ENCODE data around the gene MAP1LC3B2. TPM values are rescaled to one million over a fixed set of nuclear protein-coding genes. Genes with fewer than 3 reads are reported as not detected.
"Not testable (repeated sequence)": the region's sequence is repeated elsewhere in the genome, so short reads cannot be mapped to it uniquely, and the experiment has no call there.

MAP1LC3B2 gene
- total RNA-seq, 6 experiments from 2014 or later, result 0.59 to 1.0 (median 0.70) TPM; not detected in 3

DNA sequence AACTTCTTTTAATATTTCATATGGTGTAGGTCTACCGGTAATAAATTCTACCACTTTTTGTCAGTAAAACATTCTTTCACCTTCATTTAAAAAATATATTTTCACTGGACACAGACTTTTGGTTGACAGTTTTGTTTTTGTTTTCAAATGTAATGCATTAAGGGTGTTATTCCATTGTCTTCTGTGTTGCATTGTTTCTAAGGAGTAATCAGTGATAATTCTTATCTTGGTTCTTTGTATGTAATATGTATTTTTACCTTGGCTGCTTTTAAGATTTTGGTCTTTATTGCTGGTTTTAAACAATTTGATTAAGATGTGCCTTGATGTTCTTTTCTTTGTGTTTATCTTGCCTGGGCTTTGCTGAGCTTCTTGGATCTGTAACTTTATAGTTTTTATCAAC lies 4.1 kb downstream of the MAP1LC3B2 start:
- DNase-seq (no peak), ATAC-seq (no peak)
- intact Hi-C loops (cut with DNase I), result no loop called here
- H3K27me3 ChIP-seq, result no peaks in the 10 kb centered on the region
- no peak for TF ChIP-seq POLR2A (IDR thresholded peaks at IDR 0.05)
- TF ChIP-seq, protein P1, sequence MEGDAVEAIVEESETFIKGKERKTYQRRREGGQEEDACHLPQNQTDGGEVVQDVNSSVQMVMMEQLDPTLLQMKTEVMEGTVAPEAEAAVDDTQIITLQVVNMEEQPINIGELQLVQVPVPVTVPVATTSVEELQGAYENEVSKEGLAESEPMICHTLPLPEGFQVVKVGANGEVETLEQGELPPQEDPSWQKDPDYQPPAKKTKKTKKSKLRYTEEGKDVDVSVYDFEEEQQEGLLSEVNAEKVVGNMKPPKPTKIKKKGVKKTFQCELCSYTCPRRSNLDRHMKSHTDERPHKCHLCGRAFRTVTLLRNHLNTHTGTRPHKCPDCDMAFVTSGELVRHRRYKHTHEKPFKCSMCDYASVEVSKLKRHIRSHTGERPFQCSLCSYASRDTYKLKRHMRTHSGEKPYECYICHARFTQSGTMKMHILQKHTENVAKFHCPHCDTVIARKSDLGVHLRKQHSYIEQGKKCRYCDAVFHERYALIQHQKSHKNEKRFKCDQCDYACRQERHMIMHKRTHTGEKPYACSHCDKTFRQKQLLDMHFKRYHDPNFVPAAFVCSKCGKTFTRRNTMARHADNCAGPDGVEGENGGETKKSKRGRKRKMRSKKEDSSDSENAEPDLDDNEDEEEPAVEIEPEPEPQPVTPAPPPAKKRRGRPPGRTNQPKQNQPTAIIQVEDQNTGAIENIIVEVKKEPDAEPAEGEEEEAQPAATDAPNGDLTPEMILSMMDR (IDR thresholded peaks at IDR 0.05), result no peak
- H3K27ac ChIP-seq, result no peak overlapping the region
- WGBS (ENCODE audit: insufficient coverage, low coverage, low lambda C conversion rate, missing lambda C conversion rate), result 100% methylated on average over 1 of the region's 1 CpG
- H3K4me1 ChIP-seq, result peaks cover 0 to 7% (median 0%) of the 10 kb centered on the region in 4 donors
- H3K36me3 ChIP-seq, result no peaks in the 10 kb centered on the region
- H3K4me3 ChIP-seq, result no peak overlapping the region
- H3K9me3 ChIP-seq, result no peaks in the 10 kb centered on the region

DNA sequence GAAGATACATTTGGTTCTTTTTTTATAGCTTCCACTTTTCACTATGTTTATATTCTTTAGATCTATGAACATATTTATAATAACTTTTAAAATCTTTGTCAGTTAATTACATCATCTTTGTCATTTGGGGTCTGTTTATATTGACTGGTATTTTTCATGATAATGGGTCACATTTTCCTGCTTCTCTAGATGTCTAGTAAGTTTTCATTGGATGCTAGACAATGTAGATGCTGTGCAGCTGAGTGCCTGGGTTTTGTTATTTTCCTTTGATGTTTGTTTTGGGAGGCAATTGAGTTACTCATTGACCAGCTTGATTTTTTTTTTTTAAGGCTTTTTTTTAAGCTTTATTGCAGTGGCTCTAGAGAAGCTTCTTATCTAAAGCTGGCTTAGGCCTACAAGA lies 4.9 kb downstream of the MAP1LC3B2 start:
- no peaks in the 10 kb centered on the region for H3K9me3 ChIP-seq
- H3K4me3 ChIP-seq, result no peak overlapping the region
- TF ChIP-seq, protein P1 (IDR thresholded peaks at IDR 0.05), result no peak
- TF ChIP-seq POLR2A (IDR thresholded peaks at IDR 0.05), result no peak
- H3K27ac ChIP-seq, result no peak overlapping the region
- peaks cover 0 to 7% (median 0%) of the 10 kb centered on the region in 4 donors for H3K4me1 ChIP-seq
- no peak for DNase-seq
- no peaks in the 10 kb centered on the region for H3K36me3 ChIP-seq
- no peak for ATAC-seq
- intact Hi-C loops (cut with DNase I), result no loop called here
- H3K27me3 ChIP-seq, result no peaks in the 10 kb centered on the region

DNA sequence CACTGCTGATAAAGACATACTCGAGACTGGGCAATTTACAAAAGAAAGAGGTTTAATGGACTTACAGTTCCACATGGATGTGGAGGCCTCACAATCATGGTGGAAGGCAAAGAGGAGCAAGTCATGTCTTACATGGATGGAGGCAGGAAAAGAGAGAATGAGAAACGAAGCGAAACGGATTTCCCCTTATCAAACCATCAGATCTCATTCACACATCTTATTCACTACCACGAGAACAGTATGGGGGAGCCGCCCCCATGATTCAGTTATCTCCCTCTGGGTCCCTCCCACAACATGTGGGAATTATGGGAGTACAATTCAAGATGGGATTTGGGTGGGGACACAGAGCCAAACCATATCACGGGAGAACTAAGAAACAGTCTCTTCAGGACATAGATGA lies 6.0 kb downstream of the MAP1LC3B2 start:
- H3K4me1 ChIP-seq; ATAC-seq; intact Hi-C loops (cut with DNase I); DNase-seq; H3K4me3 ChIP-seq; H3K27me3 ChIP-seq; H3K9me3 ChIP-seq; H3K27ac ChIP-seq; H3K36me3 ChIP-seq: not testable (repeated sequence)
- WGBS (ENCODE audit: insufficient coverage, low coverage, low lambda C conversion rate, missing lambda C conversion rate), result 82% methylated on average over 7 of the region's 7 CpGs

DNA sequence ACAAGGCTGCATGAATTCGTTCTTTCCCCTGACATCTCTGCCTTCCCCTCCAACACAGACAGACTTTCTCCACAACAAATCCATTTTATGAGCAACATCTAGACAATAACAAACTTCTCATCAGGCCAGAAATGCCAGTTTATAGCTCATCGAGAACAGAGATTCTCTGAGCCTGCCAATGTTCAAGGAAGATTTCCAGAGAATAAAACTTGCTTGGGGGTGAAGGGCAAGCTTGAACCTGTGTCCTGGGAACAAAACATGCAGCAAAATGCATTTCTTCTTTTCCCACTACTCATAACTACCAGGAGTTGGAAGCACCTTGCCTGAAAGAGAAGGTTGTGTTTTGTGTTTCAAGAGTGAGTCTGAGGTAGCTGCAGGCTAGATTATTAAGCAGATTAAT lies 6.8 kb downstream of the MAP1LC3B2 start:
- TF ChIP-seq, protein P1 (IDR thresholded peaks at IDR 0.05), result no peak
- TF ChIP-seq POLR2A (IDR thresholded peaks at IDR 0.05), result no peak
- no peak overlapping the region for H3K4me3 ChIP-seq
- no peak for ATAC-seq
- H3K9me3 ChIP-seq, result no peaks in the 10 kb centered on the region
- DNase-seq, result no peak
- 85% methylated on average over 2 of the region's 2 CpGs for WGBS (ENCODE audit: insufficient coverage, low coverage, low lambda C conversion rate, missing lambda C conversion rate)
- H3K36me3 ChIP-seq, result no peaks in the 10 kb centered on the region
- no peaks in the 10 kb centered on the region for H3K4me1 ChIP-seq
- intact Hi-C loops (cut with DNase I), result no loop called here
- H3K27me3 ChIP-seq, result no peaks in the 10 kb centered on the region
- H3K27ac ChIP-seq, result no peak overlapping the region

DNA sequence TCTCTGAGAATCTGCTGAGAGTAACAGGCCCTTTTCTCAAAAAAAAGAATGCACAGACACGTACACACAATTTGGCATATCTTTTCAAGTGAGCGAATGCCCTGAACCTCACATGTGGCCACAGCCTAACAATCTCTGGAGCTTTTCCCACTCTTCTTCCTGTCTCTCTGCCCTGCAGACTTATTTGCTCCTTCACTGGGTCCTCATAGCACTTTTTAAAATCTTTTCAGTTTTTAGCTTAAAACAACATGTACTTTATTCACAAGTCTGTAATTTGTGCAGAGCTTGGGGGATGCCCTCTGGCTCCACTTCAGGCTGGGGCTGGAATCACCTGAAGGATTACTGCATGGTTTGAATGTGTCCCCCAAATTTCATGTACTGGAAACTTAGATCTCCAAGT lies 9.0 kb downstream of the MAP1LC3B2 start:
- no peak for ATAC-seq
- no peaks in the 10 kb centered on the region for H3K9me3 ChIP-seq
- no peaks in the 10 kb centered on the region for H3K27me3 ChIP-seq
- WGBS (ENCODE audit: insufficient coverage, low coverage, low lambda C conversion rate, missing lambda C conversion rate), result 93% methylated on average over 2 of the region's 2 CpGs
- no peaks in the 10 kb centered on the region for H3K36me3 ChIP-seq
- no peak for DNase-seq
- H3K4me1 ChIP-seq, result no peaks in the 10 kb centered on the region
- no peak overlapping the region for H3K4me3 ChIP-seq
- intact Hi-C loops (cut with DNase I), result no loop called here
- no peak for TF ChIP-seq POLR2A (IDR thresholded peaks at IDR 0.05)
- TF ChIP-seq, protein P1 (IDR thresholded peaks at IDR 0.05), result no peak
- no peak overlapping the region for H3K27ac ChIP-seq
